K562 (cell line): ENCODE measurements around the gene SEC14L2. TPM values are rescaled to one million over a fixed set of nuclear protein-coding genes. Genes with fewer than 3 reads are reported as not detected.

ENCODE experiments used
- ATAC-seq: fragments of 200-7000 bp; cut with Tn5 transposase; 3 replicates; pipeline ENCODE4 v1.9.1; 2020; ENCODE audit warnings: moderate library complexity
- BruUV-seq: library from RNA; stranded (reverse); fragments of 400-500 nt; replicated peaks from 2 replicates; lab custom pipeline; 2021; lab: Mats Ljungman, UMichigan
- CTCF ChIA-PET: fragments of 300-600 bp; formaldehyde crosslinking; extraction: SDS; loops from one replicate; lab custom pipeline; 2021; ENCODE audit warnings: low intra/inter-chr PET ratio; lab: Yijun Ruan, JAX
- POLR2A ChIA-PET: fragments of 300-600, 350-650 bp; sonication (Branson Sonifier 250); formaldehyde crosslinking; extraction: SDS; loops from one replicate; lab custom pipeline; 2021; ENCODE audit warnings: antibody characterized with exemption, inconsistent platforms; lab: Yijun Ruan, JAX
- DNase-seq, 4 experiments: peaks; one replicate each; pipeline versions ENCODE4 v3.0.0 to v3.0.0-alpha.2; 2011 to 2018; ENCODE audit warnings: low spot score in 3 of 4, mixed read lengths in 3 of 4; ENCODE audit errors: extremely low read depth in 1 of 4
- FAIRE-seq: peaks from 2 replicates; lab custom pipeline; 2011; peaks lifted over from hg19 to GRCh38; lab: Jason Lieb, UNC
- H2AFZ ChIP-seq: 2 replicates; pipeline ENCODE4 v1.6.0; 2011; ENCODE audit warnings: low read depth, low read length, control low read depth, inconsistent platforms
- H3K27ac ChIP-seq: fragments of 200-600 bp; 3 replicates; pipeline ENCODE4 v1.8.0; 2011; ENCODE audit warnings: low read depth, mild to moderate bottlenecking, control low read depth, inconsistent platforms, low read length, moderate library complexity, mixed read lengths; ENCODE audit errors: extremely low read depth
- H3K27me3 ChIP-seq, 2 experiments: fragments of 300-600 bp in 1 of 2; 2 replicates in 1 of 2; 3 replicates in 1 of 2; pipeline versions ENCODE4 v1.6.0 to v1.8.0; 2011; ENCODE audit warnings: inconsistent platforms in 2 of 2, low read length in 2 of 2, mild to moderate bottlenecking in 1 of 2, mixed read lengths in 1 of 2, moderate library complexity in 1 of 2; ENCODE audit not compliant: control insufficient read depth in 2 of 2, insufficient read depth in 2 of 2
- H3K36me3 ChIP-seq: fragments of 300-600 bp; 3 replicates; pipeline ENCODE4 v1.8.0; 2011; ENCODE audit warnings: mild to moderate bottlenecking, low read length, inconsistent platforms; ENCODE audit not compliant: control insufficient read depth, insufficient read depth
- H3K4me1 ChIP-seq, 2 experiments: fragments of 200-600 bp in 1 of 2; replicated peaks in 1 of 2; 2 replicates in 1 of 2; 3 replicates in 1 of 2; pipeline versions ENCODE4 v1.5.1 to v1.8.0; 2011; ENCODE audit warnings: inconsistent platforms in 2 of 2, low read length in 2 of 2, mild to moderate bottlenecking in 1 of 2, mixed read lengths in 1 of 2, moderate library complexity in 1 of 2; ENCODE audit not compliant: control insufficient read depth in 2 of 2, insufficient read depth in 2 of 2
- H3K4me2 ChIP-seq: 2 replicates; pipeline ENCODE4 v1.6.1; 2011; ENCODE audit warnings: low read length, control low read depth, inconsistent platforms, mixed read lengths; ENCODE audit not compliant: insufficient read depth
- H3K4me3 ChIP-seq: fragments of 200-600 bp; sonication (generic), shearing (Covaris generic); 2 replicates; pipeline ENCODE4 v1.5.1; 2016; ENCODE audit warnings: control low read depth, inconsistent platforms
- H3K79me2 ChIP-seq: fragments of 200-600 bp; 3 replicates; pipeline ENCODE4 v1.8.0; 2011; ENCODE audit warnings: low read length, inconsistent platforms; ENCODE audit not compliant: control insufficient read depth, insufficient read depth
- H3K9ac ChIP-seq, 2 experiments: 2 replicates each; pipeline versions ENCODE4 v1.6.0 to v1.6.1; 2011; ENCODE audit warnings: low read depth in 2 of 2, low read length in 2 of 2, control low read depth in 1 of 2, inconsistent platforms in 1 of 2, mild to moderate bottlenecking in 1 of 2, mixed read lengths in 1 of 2; ENCODE audit not compliant: insufficient read depth in 1 of 2
- H3K9me1 ChIP-seq: one replicate; pipeline ENCODE4 v1.6.0; 2011; ENCODE audit warnings: inconsistent platforms, mild to moderate bottlenecking, low read length, moderate library complexity; ENCODE audit not compliant: control insufficient read depth, insufficient read depth
- H3K9me3 ChIP-seq: replicated peaks from 2 replicates; pipeline ENCODE4 v1.5.1; 2011; ENCODE audit warnings: low read depth, low read length, inconsistent platforms; ENCODE audit not compliant: control insufficient read depth, insufficient read depth
- H4K20me1 ChIP-seq: replicated peaks from 2 replicates; pipeline ENCODE4 v1.6.1; 2011; ENCODE audit warnings: low read length, inconsistent platforms, mixed read lengths; ENCODE audit not compliant: control insufficient read depth, insufficient read depth
- CHCHD3 ChIP-seq: fragments of 250-450 bp; sonication (Bioruptor Pico); IDR thresholded peaks from 2 replicates; pipeline ENCODE4 v2.1.2; 2022; ENCODE audit warnings: mild to moderate bottlenecking
- FOXA3 ChIP-seq, 2 experiments: fragments of 450-650 bp in 1 of 2; sonication (generic) in 1 of 2; formaldehyde crosslinking; IDR thresholded peaks in 1 of 2; conservative IDR thresholded peaks in 1 of 2; 2 replicates each; pipeline versions ENCODE4 v1.4.0 to v1.8.0; 2020 to 2022; ENCODE audit warnings: mild to moderate bottlenecking in 2 of 2, missing genetic modification reagents in 1 of 2
- GABPA ChIP-seq: fragments of 200-800 bp; sonication (Bioruptor generic); conservative IDR thresholded peaks from 2 replicates; pipeline ENCODE4 v1.6.1; 2016; ENCODE audit warnings: low read depth, missing genetic modification characterization, missing compliant biosample characterization
- HNRNPLL ChIP-seq: fragments of 200-400 bp; formaldehyde crosslinking; IDR thresholded peaks from 2 replicates; pipeline ENCODE4 v1.6.1; 2017; ENCODE audit warnings: low read length, low read depth, mild to moderate bottlenecking; ENCODE audit not compliant: poor library complexity, severe bottlenecking
- RBM14 ChIP-seq: fragments of 200-400 bp; formaldehyde crosslinking; IDR thresholded peaks from 2 replicates; pipeline ENCODE4 v1.6.1; 2018; ENCODE audit warnings: low read depth, mild to moderate bottlenecking, low read length, moderate library complexity, borderline replicate concordance; ENCODE audit not compliant: insufficient read depth
- ZC3H11A ChIP-seq: IDR thresholded peaks from 2 replicates; pipeline ENCODE4 v1.6.1; 2012; ENCODE audit warnings: low read depth, low read length, improper control_type of control experiment
- ZNF778 ChIP-seq: fragments of 450-650 bp; formaldehyde crosslinking; IDR thresholded peaks from 2 replicates; pipeline ENCODE4 v1.4.0; 2020; ENCODE audit warnings: mild to moderate bottlenecking, moderate library complexity
- WGBS: fragments of 100-300 bp; shearing (Covaris generic); methylation state at CpG from one replicate; pipeline ENCODE4 v1.1.6; 2016; ENCODE audit warnings: low coverage, mixed read lengths; ENCODE audit not compliant: insufficient coverage; ENCODE audit errors: missing lambda C conversion rate; 5-methylcytosine and 5-hydroxymethylcytosine counted together
- in situ Hi-C: fragments of 300-500 bp; cut with MboI; formaldehyde crosslinking; loops from 4 replicates; pipeline ENCODE4 v1.15.0; 2018; ENCODE audit warnings: inconsistent platforms, mixed read lengths
- intact Hi-C: fragments of 100-400 bp; cut with micrococcal nuclease; formaldehyde crosslinking; loops from 2 replicates; pipeline ENCODE4 v1.14.2; 2022
- polyA plus RNA-seq, 8 experiments: library from polyadenylated mRNA; depleted of rRNA in 4 of 8; stranded (reverse) in 5 of 8; unstranded in 3 of 8; fragments of >200 nt; fragmentation: Nextera tagmentation in 2 of 8; fragmentation: Illumina TruSeq in 1 of 8; extraction: Ambion mirVana in 2 of 8; extraction: Trizol in 1 of 8; gene quantifications; 2 replicates each; pipeline versions ENCODE4 v1.2.1 to v1.2.3, GENCODE V29; 2011 to 2014; ENCODE audit warnings: inconsistent platforms in 1 of 8, missing spikeins in 1 of 8
- total RNA-seq, 7 experiments: library from RNA; depleted of rRNA in 6 of 7; stranded (reverse); fragments of >200 nt in 6 of 7; fragmentation: Illumina TruSeq in 2 of 7; extraction: Trizol in 2 of 7; gene quantifications; 2 replicates each; pipeline versions ENCODE4 v1.2.1 to v1.2.3, GENCODE V29; 2011 to 2021; ENCODE audit warnings: low replicate concordance in 1 of 7
- TF ChIP-seq, protein P1 (sequence below): fragments of 450-650 bp; IDR thresholded peaks from 2 replicates; pipeline ENCODE4 v1.6.1; 2016; ENCODE audit warnings: borderline replicate concordance
- TF ChIP-seq, protein P2 (sequence below): fragments of 250-450 bp; sonication (Bioruptor Pico); IDR thresholded peaks from 2 replicates; pipeline ENCODE4 v1.5.0; 2021

The SEC14L2 gene
- total and polyA plus RNA-seq, 9 of the 15 experiments (the other 6 are each of a cell fraction or from before 2014, with no cell fraction given): 0.03 to 0.17 (median 0.10) TPM

- no peaks in the 10 kb centered on the region for H3K79me2 ChIP-seq
- in situ Hi-C loops: no loop called here
- POLR2A ChIA-PET: interaction anchor here (0.6 kb wide), 1 partner anchor 98 kb away, joined by 3 read pairs; no protein-coding TSS in a partner anchor
- H3K36me3 ChIP-seq: no peaks in the 10 kb centered on the region
- TF ChIP-seq, protein P1, sequence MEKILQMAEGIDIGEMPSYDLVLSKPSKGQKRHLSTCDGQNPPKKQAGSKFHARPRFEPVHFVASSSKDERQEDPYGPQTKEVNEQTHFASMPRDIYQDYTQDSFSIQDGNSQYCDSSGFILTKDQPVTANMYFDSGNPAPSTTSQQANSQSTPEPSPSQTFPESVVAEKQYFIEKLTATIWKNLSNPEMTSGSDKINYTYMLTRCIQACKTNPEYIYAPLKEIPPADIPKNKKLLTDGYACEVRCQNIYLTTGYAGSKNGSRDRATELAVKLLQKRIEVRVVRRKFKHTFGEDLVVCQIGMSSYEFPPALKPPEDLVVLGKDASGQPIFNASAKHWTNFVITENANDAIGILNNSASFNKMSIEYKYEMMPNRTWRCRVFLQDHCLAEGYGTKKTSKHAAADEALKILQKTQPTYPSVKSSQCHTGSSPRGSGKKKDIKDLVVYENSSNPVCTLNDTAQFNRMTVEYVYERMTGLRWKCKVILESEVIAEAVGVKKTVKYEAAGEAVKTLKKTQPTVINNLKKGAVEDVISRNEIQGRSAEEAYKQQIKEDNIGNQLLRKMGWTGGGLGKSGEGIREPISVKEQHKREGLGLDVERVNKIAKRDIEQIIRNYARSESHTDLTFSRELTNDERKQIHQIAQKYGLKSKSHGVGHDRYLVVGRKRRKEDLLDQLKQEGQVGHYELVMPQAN: no peak
- TF ChIP-seq GABPA (tag) (no peak), ZNF778 (CRISPR knock-in tag) (no peak), FOXA3 (CRISPR knock-in tag; conservative IDR thresholded peaks at IDR 0.05 in 1 of 2, IDR thresholded peaks at IDR 0.05 in 1 of 2) (no peak), HNRNPLL (no peak), ZC3H11A (no peak), RBM14 (no peak), CHCHD3 (CRISPR knock-in tag) (no peak)
- TF ChIP-seq, protein P2, sequence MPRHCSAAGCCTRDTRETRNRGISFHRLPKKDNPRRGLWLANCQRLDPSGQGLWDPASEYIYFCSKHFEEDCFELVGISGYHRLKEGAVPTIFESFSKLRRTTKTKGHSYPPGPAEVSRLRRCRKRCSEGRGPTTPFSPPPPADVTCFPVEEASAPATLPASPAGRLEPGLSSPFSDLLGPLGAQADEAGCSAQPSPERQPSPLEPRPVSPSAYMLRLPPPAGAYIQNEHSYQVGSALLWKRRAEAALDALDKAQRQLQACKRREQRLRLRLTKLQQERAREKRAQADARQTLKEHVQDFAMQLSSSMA (CRISPR knock-in tag): no peak
- DNase-seq (no peak), FAIRE-seq (no peak), ATAC-seq (no peak)
- BruUV-seq: no TSS peak
- H3K4me2 ChIP-seq: no peak overlapping the region
- H3K4me1 ChIP-seq: peaks cover 3 to 7% of the 10 kb centered on the region in 2 experiments; a peak in 3 of 5 replicates
- no peaks in the 10 kb centered on the region for H3K9me1 ChIP-seq
- H3K27me3 ChIP-seq: peaks cover 0 to 5% of the 10 kb centered on the region in 2 experiments; a peak in 1 of 5 replicates
- CTCF ChIA-PET: no interaction called here
- H3K9me3 ChIP-seq: no peaks in the 10 kb centered on the region
- no peaks in the 10 kb centered on the region for H4K20me1 ChIP-seq
- H3K4me3 ChIP-seq: no peak overlapping the region
- no peak overlapping the region for H2AFZ ChIP-seq
- intact Hi-C loops: no loop called here
- no peak overlapping the region for H3K27ac ChIP-seq
- WGBS: 66% methylated on average over 8 of the region's 8 CpGs
- no peak overlapping the region for H3K9ac ChIP-seq
Measured at GRCh38 chr22:30455075-30455840, 58.4 kb downstream of the SEC14L2 start.
